Endodermal cell (in vitro differentiated cells): ENCODE results near the gene RABGAP1L. TPM values are rescaled to one million over a fixed set of nuclear protein-coding genes. Genes with fewer than 3 reads are reported as not detected.

Experiments used
- DNase-seq: peaks from one replicate; pipeline ENCODE4 v3.0.0-alpha.2; 2017
- H3K27ac ChIP-seq: 2 replicates; pipeline ENCODE4 v1.5.1; 2013; ENCODE audit warnings: mild to moderate bottlenecking, low read depth, low read length, moderate library complexity
- H3K27me3 ChIP-seq: 2 replicates; pipeline ENCODE4 v1.6.1; 2013; ENCODE audit warnings: mild to moderate bottlenecking, low read length, moderate library complexity; ENCODE audit not compliant: insufficient read depth, control insufficient read depth, poor library complexity, severe bottlenecking
- H3K36me3 ChIP-seq: 2 replicates; pipeline ENCODE4 v1.7.0; 2013; ENCODE audit warnings: mild to moderate bottlenecking, low read length, moderate library complexity; ENCODE audit not compliant: control insufficient read depth, insufficient read depth
- H3K4me1 ChIP-seq: one replicate; pipeline ENCODE4 v1.7.0; 2013; ENCODE audit warnings: low read length; ENCODE audit not compliant: control insufficient read depth, insufficient read depth
- H3K4me3 ChIP-seq: 2 replicates; pipeline ENCODE4 v1.5.1; 2013; ENCODE audit warnings: mild to moderate bottlenecking, low read length, moderate library complexity
- H3K9ac ChIP-seq: 2 replicates; pipeline ENCODE4 v1.6.1; 2013; ENCODE audit warnings: mild to moderate bottlenecking, low read length, moderate library complexity; ENCODE audit not compliant: poor library complexity, severe bottlenecking; ENCODE audit errors: extremely low read depth
- H3K9me3 ChIP-seq: 2 replicates; pipeline ENCODE4 v1.6.1; 2013; ENCODE audit warnings: mild to moderate bottlenecking, low read length, moderate library complexity; ENCODE audit not compliant: control insufficient read depth
- H3K27ac Mint-ChIP-seq: 2 replicates; pipeline ENCODE4 v1.8.0; 2020; ENCODE audit warnings: mixed read lengths
- H3K27me3 Mint-ChIP-seq: 2 replicates; pipeline ENCODE4 v1.8.0; 2021; ENCODE audit warnings: mild to moderate bottlenecking, mixed read lengths; ENCODE audit not compliant: insufficient read depth
- H3K36me3 Mint-ChIP-seq: 2 replicates; pipeline ENCODE4 v1.8.0; 2020; ENCODE audit warnings: low read depth, mixed read lengths
- H3K4me1 Mint-ChIP-seq: 2 replicates; pipeline ENCODE4 v1.8.0; 2020; ENCODE audit warnings: mixed read lengths
- H3K4me3 Mint-ChIP-seq: 2 replicates; pipeline ENCODE4 v1.8.0; 2020; ENCODE audit warnings: mild to moderate bottlenecking, moderate library complexity, mixed read lengths
- H3K9me3 Mint-ChIP-seq: 2 replicates; pipeline ENCODE4 v1.8.0; 2020; ENCODE audit warnings: mild to moderate bottlenecking, mixed read lengths
- WGBS, 2 experiments: methylation state at CpG; one replicate each; pipeline versions ENCODE4 v1.1.5 to v1.1.7; 2013; ENCODE audit warnings: missing lambda C conversion rate in 2 of 2, mixed read lengths in 1 of 2; ENCODE audit not compliant: insufficient coverage in 1 of 2, insufficient read length in 1 of 2; 5-methylcytosine and 5-hydroxymethylcytosine counted together
- total RNA-seq, 2 donors: library from RNA; stranded (reverse); fragmentation: NEBNext Ultra II Directional in 1 of 2; extraction: Animal tissue kit (Norgen Biotek cat#: 25700) in 1 of 2; gene quantifications; 2 replicates in 1 of 2; 3 replicates in 1 of 2; pipeline ENCODE4 v1.2.1, GENCODE V29; 2021
- TF ChIP-seq, protein P1 (sequence below): fragments of 200-600 bp; sonication (generic); conservative IDR thresholded peaks from 2 replicates; pipeline ENCODE4 v1.5.0; 2021; ENCODE audit warnings: antibody characterized with exemption, mild to moderate bottlenecking

RABGAP1L gene
- total RNA-seq, 2 donors from 2014 or later: 32.5 to 36.9 TPM

DNA sequence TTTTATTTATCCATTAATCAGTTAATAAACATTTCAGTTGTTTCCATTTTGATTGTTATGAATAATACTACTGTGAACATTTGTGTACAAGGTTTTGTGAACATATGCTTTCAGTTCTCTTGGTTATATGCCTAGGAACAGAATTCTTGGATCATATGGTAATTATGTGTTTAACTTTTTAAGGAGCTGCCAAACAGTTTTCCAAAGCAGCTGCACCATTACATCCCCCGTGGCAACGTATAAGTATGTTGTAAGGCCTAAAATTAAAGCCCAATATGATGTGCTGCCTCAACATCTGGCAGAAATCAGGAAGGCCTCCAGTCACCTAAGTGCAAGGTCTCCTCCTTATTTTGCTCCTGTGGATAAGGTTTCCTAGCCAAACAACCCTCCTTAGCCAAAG, 604.9 kb downstream of the RABGAP1L start:
- Mint-ChIP-seq H3K4me3 (no peak overlapping the region), H3K27ac (no peak overlapping the region), H3K36me3 (peaks cover 8% of the 10 kb centered on the region), H3K9me3 (peaks cover 16% of the 10 kb centered on the region), H3K27me3 (no peaks in the 10 kb centered on the region), H3K4me1 (peaks cover 27% of the 10 kb centered on the region)
- WGBS, 2 experiments: 76 to 90% methylated on average over 2 of the region's 2 CpGs
- no peaks in the 10 kb centered on the region for H3K4me1 ChIP-seq
- no peaks in the 10 kb centered on the region for H3K36me3 ChIP-seq
- TF ChIP-seq, protein P1, sequence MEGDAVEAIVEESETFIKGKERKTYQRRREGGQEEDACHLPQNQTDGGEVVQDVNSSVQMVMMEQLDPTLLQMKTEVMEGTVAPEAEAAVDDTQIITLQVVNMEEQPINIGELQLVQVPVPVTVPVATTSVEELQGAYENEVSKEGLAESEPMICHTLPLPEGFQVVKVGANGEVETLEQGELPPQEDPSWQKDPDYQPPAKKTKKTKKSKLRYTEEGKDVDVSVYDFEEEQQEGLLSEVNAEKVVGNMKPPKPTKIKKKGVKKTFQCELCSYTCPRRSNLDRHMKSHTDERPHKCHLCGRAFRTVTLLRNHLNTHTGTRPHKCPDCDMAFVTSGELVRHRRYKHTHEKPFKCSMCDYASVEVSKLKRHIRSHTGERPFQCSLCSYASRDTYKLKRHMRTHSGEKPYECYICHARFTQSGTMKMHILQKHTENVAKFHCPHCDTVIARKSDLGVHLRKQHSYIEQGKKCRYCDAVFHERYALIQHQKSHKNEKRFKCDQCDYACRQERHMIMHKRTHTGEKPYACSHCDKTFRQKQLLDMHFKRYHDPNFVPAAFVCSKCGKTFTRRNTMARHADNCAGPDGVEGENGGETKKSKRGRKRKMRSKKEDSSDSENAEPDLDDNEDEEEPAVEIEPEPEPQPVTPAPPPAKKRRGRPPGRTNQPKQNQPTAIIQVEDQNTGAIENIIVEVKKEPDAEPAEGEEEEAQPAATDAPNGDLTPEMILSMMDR: no peak
- H3K9ac ChIP-seq: no peak overlapping the region
- no peak for DNase-seq
- no peak overlapping the region for H3K27ac ChIP-seq
- H3K4me3 ChIP-seq: no peak overlapping the region
- peaks cover 12% of the 10 kb centered on the region for H3K9me3 ChIP-seq
- H3K27me3 ChIP-seq: no peaks in the 10 kb centered on the region

DNA sequence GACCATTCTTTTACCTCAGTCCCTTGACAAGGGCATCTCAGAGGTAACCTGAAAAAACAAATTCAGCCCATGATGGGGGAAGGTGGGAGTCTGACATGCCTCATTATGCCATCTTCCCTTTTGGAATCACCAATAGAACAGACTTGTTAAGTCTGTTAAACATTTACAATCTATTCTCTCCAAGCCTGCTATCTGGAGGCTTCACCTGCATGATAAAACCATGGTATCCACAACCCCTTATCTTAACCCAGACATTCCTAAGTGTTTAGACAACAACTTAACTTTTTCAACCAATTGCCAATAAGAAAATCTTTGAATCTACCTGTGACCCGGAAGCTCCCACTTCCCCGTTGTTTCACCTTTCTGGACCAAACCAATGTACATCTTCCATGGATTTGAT, 607.4 kb downstream of the RABGAP1L start:
- TF ChIP-seq, protein P1: no peak
- no peak overlapping the region for H3K27ac ChIP-seq
- no peak overlapping the region for H3K4me3 Mint-ChIP-seq
- peaks cover 12% of the 10 kb centered on the region for H3K9me3 ChIP-seq
- H3K27ac Mint-ChIP-seq: peak overlapping the region; percentile 91
- H3K9ac ChIP-seq: peak overlapping the region; percentile 35
- DNase-seq: no peak
- 57 to 74% methylated on average over 2 of the region's 2 CpGs for WGBS, 2 experiments
- peaks cover 5% of the 10 kb centered on the region for H3K36me3 Mint-ChIP-seq
- no peaks in the 10 kb centered on the region for H3K27me3 ChIP-seq
- peaks cover 29% of the 10 kb centered on the region for H3K4me1 Mint-ChIP-seq
- H3K9me3 Mint-ChIP-seq: peaks cover 12% of the 10 kb centered on the region
- H3K36me3 ChIP-seq: no peaks in the 10 kb centered on the region
- peak overlapping the region; percentile 54 for H3K4me3 ChIP-seq
- no peaks in the 10 kb centered on the region for H3K4me1 ChIP-seq
- no peaks in the 10 kb centered on the region for H3K27me3 Mint-ChIP-seq

GRCh38 chr1:174768516-174768915, 609.2 kb downstream of the RABGAP1L start:
- no peak overlapping the region for H3K9ac ChIP-seq
- DNase-seq: no peak
- peak overlapping the region; percentile 64 for H3K27ac Mint-ChIP-seq
- H3K36me3 ChIP-seq: no peaks in the 10 kb centered on the region
- 66% methylated on average over 2 of the region's 2 CpGs; no CpG with 5 or more reads in 1 of the 2 experiments for WGBS, 2 experiments
- peaks cover 12% of the 10 kb centered on the region for H3K9me3 ChIP-seq
- H3K27me3 ChIP-seq: no peaks in the 10 kb centered on the region
- no peaks in the 10 kb centered on the region for H3K27me3 Mint-ChIP-seq
- no peak overlapping the region for H3K4me3 ChIP-seq
- H3K36me3 Mint-ChIP-seq: peaks cover 5% of the 10 kb centered on the region
- TF ChIP-seq, protein P1: no peak
- H3K9me3 Mint-ChIP-seq: peaks cover 12% of the 10 kb centered on the region
- H3K4me3 Mint-ChIP-seq: no peak overlapping the region
- H3K27ac ChIP-seq: no peak overlapping the region
- peaks cover 29% of the 10 kb centered on the region for H3K4me1 Mint-ChIP-seq
- no peaks in the 10 kb centered on the region for H3K4me1 ChIP-seq
